Measurements from ENCODE around the gene TUBB2A.
"Not testable (repeated sequence)": the region's sequence is repeated elsewhere in the genome, so short reads cannot be mapped to it uniquely, and the experiment has no call there.

- not testable (repeated sequence) for TF ChIP-seq CTCF (IDR thresholded peaks at IDR 0.05; ENCODE audit: low read depth, low read length); POLR2A (IDR thresholded peaks at IDR 0.05; ENCODE audit: extremely low read depth, insufficient read length); MYC (IDR thresholded peaks at IDR 0.05; ENCODE audit: low read depth, low read length)
- TF ChIP-seq, protein P1, sequence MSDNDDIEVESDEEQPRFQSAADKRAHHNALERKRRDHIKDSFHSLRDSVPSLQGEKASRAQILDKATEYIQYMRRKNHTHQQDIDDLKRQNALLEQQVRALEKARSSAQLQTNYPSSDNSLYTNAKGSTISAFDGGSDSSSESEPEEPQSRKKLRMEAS (IDR thresholded peaks at IDR 0.05; ENCODE audit: low read depth, low read length), result not testable (repeated sequence)
These were observed 16.3 kb upstream of the TUBB2A start for GRCh38 chr6:3173636-3174089.

All from NB4 (cell line).